ENCODE data around the gene UBTD2. TPM values are rescaled to one million over a fixed set of nuclear protein-coding genes. Genes with fewer than 3 reads are reported as not detected.

UBTD2 gene
- polyA plus RNA-seq, 1 donor from 2014 or later = 89.9 TPM

- Histone ChIP-seq H4K20me1 (ENCODE audit: insufficient read depth) (no peaks in the 10 kb centered on the region), H3K79me2 (replicated peaks; ENCODE audit: insufficient read depth, low read length) (peaks cover 82% of the 10 kb centered on the region), H3K36me3 (ENCODE audit: insufficient read depth, low read length) (no peaks in the 10 kb centered on the region), H3K9ac (ENCODE audit: low read length) (no peak overlapping the region), H3F3A (ENCODE audit: insufficient read depth, low read length, poor library complexity, severe bottlenecking) (no peaks in the 10 kb centered on the region), H3K9me3 (ENCODE audit: low read length) (no peaks in the 10 kb centered on the region), H3K4me2 (ENCODE audit: low read length) (no peak overlapping the region), H3K27ac (ENCODE audit: low read length) (no peak overlapping the region), H3K9me2 (ENCODE audit: insufficient read depth, low read length) (no peaks in the 10 kb centered on the region), H3K27me3 (ENCODE audit: insufficient read depth, low read depth, low read length) (no peaks in the 10 kb centered on the region), H3K4me3 (ENCODE audit: low read length) (no peak overlapping the region), H2AFZ (ENCODE audit: low read depth, low read length) (no peak overlapping the region)
- no peak for TF ChIP-seq EP300 (conservative IDR thresholded peaks at IDR 0.05; ENCODE audit: poor library complexity, severe bottlenecking)
- no peak for TF ChIP-seq REST (IDR thresholded peaks at IDR 0.05; ENCODE audit: borderline replicate concordance)
- TF ChIP-seq POLR2AphosphoS5 (IDR thresholded peaks at IDR 0.05) = no peak
- TF ChIP-seq RAD21 (conservative IDR thresholded peaks at IDR 0.05) = no peak
- no peak for TF ChIP-seq TAF1 (IDR thresholded peaks at IDR 0.05; ENCODE audit: low read depth)
- TF ChIP-seq EZH2 (IDR thresholded peaks at IDR 0.05; ENCODE audit: borderline replicate concordance, insufficient read depth, low read length, poor library complexity, severe bottlenecking) = no peak
- no peak for TF ChIP-seq CTCF (IDR thresholded peaks at IDR 0.05; ENCODE audit: poor library complexity, severe bottlenecking)
- no peak for TF ChIP-seq MXI1 (conservative IDR thresholded peaks at IDR 0.05; ENCODE audit: poor library complexity, severe bottlenecking)
- TF ChIP-seq SMC3 (conservative IDR thresholded peaks at IDR 0.05; ENCODE audit: poor library complexity) = no peak
These were observed 18.7 kb downstream of the UBTD2 start for GRCh38 chr5:172264815-172265395.

GRCh38 chr5:172255444-172255843 is 28.1 kb downstream of the UBTD2 start:
- H3K27ac ChIP-seq (ENCODE audit: low read length) = no peak overlapping the region
- no peak overlapping the region for H2AFZ ChIP-seq (ENCODE audit: low read depth, low read length)
- no peaks in the 10 kb centered on the region for H3K9me2 ChIP-seq (ENCODE audit: insufficient read depth, low read length)
- no peak overlapping the region for H3K4me3 ChIP-seq (ENCODE audit: low read length)
- H3F3A ChIP-seq (ENCODE audit: insufficient read depth, low read length, poor library complexity, severe bottlenecking) = no peaks in the 10 kb centered on the region
- peaks cover 9% of the 10 kb centered on the region for H3K36me3 ChIP-seq (ENCODE audit: insufficient read depth, low read length)
- H3K79me2 ChIP-seq (replicated peaks; ENCODE audit: insufficient read depth, low read length) = peaks cover 34% of the 10 kb centered on the region
- no peak for TF ChIP-seq REST (IDR thresholded peaks at IDR 0.05; ENCODE audit: borderline replicate concordance)
- no peak for TF ChIP-seq SMC3 (conservative IDR thresholded peaks at IDR 0.05; ENCODE audit: poor library complexity)
- TF ChIP-seq TAF1 (IDR thresholded peaks at IDR 0.05; ENCODE audit: low read depth) = no peak
- no peak for TF ChIP-seq EP300 (conservative IDR thresholded peaks at IDR 0.05; ENCODE audit: poor library complexity, severe bottlenecking)
- no peak for TF ChIP-seq CTCF (IDR thresholded peaks at IDR 0.05; ENCODE audit: poor library complexity, severe bottlenecking)
- TF ChIP-seq EZH2 (IDR thresholded peaks at IDR 0.05; ENCODE audit: borderline replicate concordance, insufficient read depth, low read length, poor library complexity, severe bottlenecking) = no peak
- no peak for TF ChIP-seq RAD21 (conservative IDR thresholded peaks at IDR 0.05)
- no peak for TF ChIP-seq MXI1 (conservative IDR thresholded peaks at IDR 0.05; ENCODE audit: poor library complexity, severe bottlenecking)
- TF ChIP-seq POLR2AphosphoS5 (IDR thresholded peaks at IDR 0.05) = no peak
- H3K9ac ChIP-seq (ENCODE audit: low read length) = no peak overlapping the region
- peaks cover 22% of the 10 kb centered on the region for H3K9me3 ChIP-seq (ENCODE audit: low read length)
- no peaks in the 10 kb centered on the region for H3K27me3 ChIP-seq (ENCODE audit: insufficient read depth, low read depth, low read length)
- H4K20me1 ChIP-seq (ENCODE audit: insufficient read depth) = no peaks in the 10 kb centered on the region
- H3K4me2 ChIP-seq (ENCODE audit: low read length) = no peak overlapping the region
